ENCODE results near the gene INO80C.

INO80C gene, protein sequence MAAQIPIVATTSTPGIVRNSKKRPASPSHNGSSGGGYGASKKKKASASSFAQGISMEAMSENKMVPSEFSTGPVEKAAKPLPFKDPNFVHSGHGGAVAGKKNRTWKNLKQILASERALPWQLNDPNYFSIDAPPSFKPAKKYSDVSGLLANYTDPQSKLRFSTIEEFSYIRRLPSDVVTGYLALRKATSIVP

DNA sequence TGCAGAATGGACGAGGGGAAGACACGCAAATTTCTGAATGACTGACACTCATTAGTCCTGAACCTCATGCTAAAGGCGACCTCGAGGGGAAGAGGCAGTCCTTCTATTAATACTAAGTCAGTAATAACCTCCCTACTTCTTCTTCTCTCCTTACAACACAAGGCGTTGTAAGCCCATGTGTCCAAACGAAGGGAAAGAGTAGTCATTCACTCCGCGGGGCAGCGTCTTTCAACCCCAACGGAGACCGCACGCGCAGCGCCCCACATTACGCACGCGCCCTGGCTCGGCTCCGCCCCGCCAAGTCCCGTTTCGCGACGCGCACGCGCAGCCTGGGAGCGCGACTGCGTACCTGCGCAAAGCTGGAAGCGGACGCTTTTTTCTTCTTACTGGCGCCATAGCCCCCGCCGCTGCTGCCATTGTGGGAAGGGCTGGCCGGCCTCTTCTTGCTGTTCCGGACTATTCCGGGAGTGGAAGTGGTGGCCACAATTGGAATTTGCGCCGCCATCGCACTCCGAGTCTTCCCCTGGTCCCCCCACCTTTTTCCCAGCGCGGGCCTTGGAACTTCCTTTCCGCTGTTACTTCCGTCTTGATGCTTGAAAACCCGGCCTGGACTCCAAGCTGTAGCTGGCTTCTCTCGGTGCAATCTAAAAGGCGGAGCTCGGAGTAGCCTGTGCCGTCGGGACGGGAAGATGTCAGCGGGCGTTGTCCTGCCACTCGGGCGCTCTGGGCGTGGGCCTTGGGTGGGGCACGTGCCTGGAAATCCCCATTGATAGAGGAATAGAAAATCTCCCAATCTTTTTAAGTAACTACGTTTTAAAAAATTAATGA is at the start of gene INO80C:
Gene INO80C, minus strand, starts transcription at position 591 of the 828 bp plus-strand sequence. Its CDS starts 86 bp downstream, at position 505.
- in situ Hi-C loops (cut with MboI; ENCODE audit: low pct_unique_long_range_greater_than_20kb, low sequenced_read_pairs, unreplicated experiment): no loop called here
- TF ChIP-seq, protein P1, sequence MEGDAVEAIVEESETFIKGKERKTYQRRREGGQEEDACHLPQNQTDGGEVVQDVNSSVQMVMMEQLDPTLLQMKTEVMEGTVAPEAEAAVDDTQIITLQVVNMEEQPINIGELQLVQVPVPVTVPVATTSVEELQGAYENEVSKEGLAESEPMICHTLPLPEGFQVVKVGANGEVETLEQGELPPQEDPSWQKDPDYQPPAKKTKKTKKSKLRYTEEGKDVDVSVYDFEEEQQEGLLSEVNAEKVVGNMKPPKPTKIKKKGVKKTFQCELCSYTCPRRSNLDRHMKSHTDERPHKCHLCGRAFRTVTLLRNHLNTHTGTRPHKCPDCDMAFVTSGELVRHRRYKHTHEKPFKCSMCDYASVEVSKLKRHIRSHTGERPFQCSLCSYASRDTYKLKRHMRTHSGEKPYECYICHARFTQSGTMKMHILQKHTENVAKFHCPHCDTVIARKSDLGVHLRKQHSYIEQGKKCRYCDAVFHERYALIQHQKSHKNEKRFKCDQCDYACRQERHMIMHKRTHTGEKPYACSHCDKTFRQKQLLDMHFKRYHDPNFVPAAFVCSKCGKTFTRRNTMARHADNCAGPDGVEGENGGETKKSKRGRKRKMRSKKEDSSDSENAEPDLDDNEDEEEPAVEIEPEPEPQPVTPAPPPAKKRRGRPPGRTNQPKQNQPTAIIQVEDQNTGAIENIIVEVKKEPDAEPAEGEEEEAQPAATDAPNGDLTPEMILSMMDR (IDR thresholded peaks at IDR 0.05; ENCODE audit: extremely low read depth, insufficient read depth, missing control alignments): no peak
- DNase-seq (ENCODE audit: low spot score): peak; percentile 89

DNA sequence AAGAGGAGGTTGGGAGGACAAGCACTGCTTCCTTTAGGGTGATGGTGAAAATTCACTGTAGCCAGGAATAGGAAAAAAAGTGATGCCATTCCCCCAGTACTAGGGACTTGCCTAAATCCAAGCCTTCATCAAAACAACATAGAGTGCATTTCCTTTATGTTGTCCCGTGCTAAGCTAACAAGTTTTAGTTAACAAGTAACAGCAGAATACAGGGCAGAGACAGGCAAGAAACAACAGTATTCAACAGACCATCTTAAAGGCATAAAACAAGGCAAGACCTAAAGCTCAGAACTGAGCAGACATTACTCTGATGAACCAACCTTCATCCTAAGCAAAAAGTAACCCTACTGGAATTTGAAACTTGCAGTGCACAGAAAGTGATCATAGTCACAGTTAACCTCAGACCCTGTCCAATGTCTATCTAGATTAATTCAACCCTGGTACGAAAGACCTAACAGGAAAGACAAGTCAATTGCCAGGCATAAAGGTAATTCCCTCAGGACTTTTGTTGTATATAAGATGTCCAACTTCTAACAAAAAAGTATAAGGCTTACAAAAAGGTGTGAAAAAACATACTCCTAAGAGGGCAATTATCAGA is 49.3 kb upstream of the INO80C start:
- in situ Hi-C loops (cut with MboI; ENCODE audit: low pct_unique_long_range_greater_than_20kb, low sequenced_read_pairs, unreplicated experiment): no loop called here
- TF ChIP-seq, protein P1 (IDR thresholded peaks at IDR 0.05; ENCODE audit: extremely low read depth, insufficient read depth, missing control alignments): no peak
- no peak for DNase-seq (ENCODE audit: low spot score)

DNA sequence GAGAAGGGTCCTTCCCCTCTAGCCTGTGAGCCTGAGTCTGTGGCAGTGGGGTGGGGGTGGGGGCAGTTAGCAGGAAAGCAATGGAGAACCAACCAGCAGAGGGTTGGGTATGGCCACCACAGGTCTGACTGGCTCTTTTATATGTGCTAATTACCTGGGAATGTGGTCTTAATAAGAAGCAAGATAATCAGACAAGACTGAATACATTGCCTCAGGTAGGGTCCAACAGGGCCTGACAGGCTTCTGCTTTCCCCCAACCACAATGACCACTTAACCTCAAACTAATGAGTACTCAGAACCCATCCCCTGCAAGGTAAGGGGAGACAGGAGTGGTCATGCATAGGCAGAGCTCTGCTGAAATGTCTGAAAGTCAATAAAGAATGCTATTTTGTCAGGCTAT is 44.6 kb upstream of the INO80C start:
- TF ChIP-seq, protein P1 (IDR thresholded peaks at IDR 0.05; ENCODE audit: extremely low read depth, insufficient read depth, missing control alignments): no peak
- DNase-seq (ENCODE audit: low spot score): no peak
- in situ Hi-C loops (cut with MboI; ENCODE audit: low pct_unique_long_range_greater_than_20kb, low sequenced_read_pairs, unreplicated experiment): no loop called here

DNA sequence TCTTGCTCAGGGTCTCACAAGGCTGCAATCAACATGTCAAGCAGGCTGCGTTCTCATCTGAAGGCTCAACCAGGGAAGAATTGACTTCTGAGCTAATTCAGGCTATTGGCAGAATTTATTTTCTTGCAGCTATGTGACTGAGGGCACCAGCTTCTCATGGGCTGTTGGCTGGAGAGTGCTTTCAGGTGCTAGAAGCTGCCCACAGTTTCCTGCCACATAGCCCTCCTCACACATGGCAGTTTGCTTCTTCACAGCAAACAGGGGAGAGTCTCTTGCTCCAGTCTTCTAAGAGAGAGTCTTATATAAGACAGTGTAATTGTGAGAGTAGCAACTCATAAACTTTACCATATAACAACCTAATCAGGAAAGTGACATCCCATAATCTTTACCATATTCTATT is 37.5 kb upstream of the INO80C start:
- TF ChIP-seq, protein P1 (IDR thresholded peaks at IDR 0.05; ENCODE audit: extremely low read depth, insufficient read depth, missing control alignments): no peak
- in situ Hi-C loops (cut with MboI; ENCODE audit: low pct_unique_long_range_greater_than_20kb, low sequenced_read_pairs, unreplicated experiment): no loop called here
- DNase-seq (ENCODE audit: low spot score): no peak

DNA sequence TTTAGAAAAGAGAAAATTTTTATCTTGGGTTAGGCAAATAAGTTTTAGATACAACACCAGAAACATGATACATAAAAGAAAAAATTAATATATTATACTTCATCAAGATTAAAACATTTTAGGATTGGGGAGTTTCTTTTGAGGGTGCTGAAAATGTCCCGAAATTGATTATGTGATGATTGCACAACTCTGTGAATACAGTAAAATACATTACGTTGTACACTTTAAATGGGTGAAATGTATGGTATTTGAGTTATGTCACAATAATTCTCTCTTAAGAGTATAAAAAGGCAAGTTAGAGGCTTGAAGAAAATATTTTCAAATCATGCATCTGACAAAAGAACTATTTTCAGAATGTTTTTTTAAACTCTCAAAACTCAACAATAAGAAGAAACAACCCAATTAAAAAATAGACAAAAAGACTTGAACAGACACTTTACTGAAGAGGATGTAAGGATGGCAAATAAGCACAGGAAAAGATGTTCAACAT is 36.2 kb upstream of the INO80C start:
- in situ Hi-C loops (cut with MboI; ENCODE audit: low pct_unique_long_range_greater_than_20kb, low sequenced_read_pairs, unreplicated experiment): no loop called here
- no peak for DNase-seq (ENCODE audit: low spot score)
- TF ChIP-seq, protein P1 (IDR thresholded peaks at IDR 0.05; ENCODE audit: extremely low read depth, insufficient read depth, missing control alignments): no peak

DNA sequence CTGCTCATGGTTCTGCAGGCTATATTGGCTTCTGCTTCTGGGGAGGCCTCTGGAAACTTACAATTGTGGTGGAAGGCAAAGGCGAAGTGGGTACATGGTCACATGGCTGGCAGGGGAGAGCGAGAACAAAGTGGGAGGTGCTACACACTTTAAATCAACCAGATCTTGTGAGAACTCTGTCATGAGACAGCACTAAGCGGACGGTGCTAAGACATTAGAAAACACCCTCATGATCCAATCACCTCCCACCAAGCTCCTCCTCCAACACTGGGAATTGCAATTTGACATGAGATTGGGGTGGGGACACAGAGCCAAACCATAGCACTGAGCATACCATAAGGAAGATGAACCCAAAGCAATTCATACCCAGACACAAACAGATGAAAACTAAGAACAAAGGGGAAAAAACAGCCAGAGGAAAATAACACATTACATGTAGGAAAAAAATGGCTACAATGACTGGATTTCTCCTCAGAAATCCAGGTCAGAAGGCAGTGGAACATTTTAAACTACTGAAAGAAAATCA is 31.1 kb upstream of the INO80C start:
- in situ Hi-C loops (cut with MboI; ENCODE audit: low pct_unique_long_range_greater_than_20kb, low sequenced_read_pairs, unreplicated experiment): no loop called here
- DNase-seq (ENCODE audit: low spot score): no peak
- TF ChIP-seq, protein P1 (IDR thresholded peaks at IDR 0.05; ENCODE audit: extremely low read depth, insufficient read depth, missing control alignments): no peak
